ENCODE data around the gene MYCN.

MYCN gene

GRCh38 chr2:15971351-15971750 is 31.0 kb downstream of the MYCN start:
- Histone ChIP-seq H3K36me3 (ENCODE audit: low read length) (no peaks in the 10 kb centered on the region), H3K79me2 (ENCODE audit: insufficient read depth, low read length) (no peaks in the 10 kb centered on the region), H3K27ac (ENCODE audit: low read depth, low read length) (no peak overlapping the region), H3K9ac (ENCODE audit: low read length) (no peak overlapping the region), H3K9me2 (replicated peaks; ENCODE audit: insufficient read depth, low read length) (no peaks in the 10 kb centered on the region), H2AFZ (ENCODE audit: low read depth, low read length, severe bottlenecking) (no peak overlapping the region), H3F3A (ENCODE audit: insufficient read depth) (no peaks in the 10 kb centered on the region), H4K20me1 (ENCODE audit: low read depth, low read length) (no peaks in the 10 kb centered on the region), H3K27me3 (ENCODE audit: low read length) (no peaks in the 10 kb centered on the region), H3K4me3 (ENCODE audit: insufficient read depth, low read length, poor library complexity, severe bottlenecking) (no peak overlapping the region), H3K9me3 (ENCODE audit: insufficient read depth, low read length) (no peaks in the 10 kb centered on the region), H3K4me2 (ENCODE audit: low read depth, low read length, poor library complexity, severe bottlenecking) (no peak overlapping the region)
- TF ChIP-seq EZH2phosphoT487 (conservative IDR thresholded peaks at IDR 0.05; ENCODE audit: low read length) (no peak), CTCF (IDR thresholded peaks at IDR 0.05; ENCODE audit: insufficient read depth, low read length, poor library complexity, severe bottlenecking) (no peak)

GRCh38 chr2:15971831-15972522 is 31.6 kb downstream of the MYCN start:
- no peak overlapping the region for H3K27ac ChIP-seq (ENCODE audit: low read depth, low read length)
- TF ChIP-seq EZH2phosphoT487 (conservative IDR thresholded peaks at IDR 0.05; ENCODE audit: low read length) = no peak
- TF ChIP-seq CTCF (IDR thresholded peaks at IDR 0.05; ENCODE audit: insufficient read depth, low read length, poor library complexity, severe bottlenecking) = no peak
- no peaks in the 10 kb centered on the region for H3K27me3 ChIP-seq (ENCODE audit: low read length)
- H3K4me2 ChIP-seq (ENCODE audit: low read depth, low read length, poor library complexity, severe bottlenecking) = no peak overlapping the region
- H2AFZ ChIP-seq (ENCODE audit: low read depth, low read length, severe bottlenecking) = no peak overlapping the region
- no peaks in the 10 kb centered on the region for H3F3A ChIP-seq (ENCODE audit: insufficient read depth)
- no peaks in the 10 kb centered on the region for H3K9me3 ChIP-seq (ENCODE audit: insufficient read depth, low read length)
- no peak overlapping the region for H3K9ac ChIP-seq (ENCODE audit: low read length)
- H3K9me2 ChIP-seq (replicated peaks; ENCODE audit: insufficient read depth, low read length) = no peaks in the 10 kb centered on the region
- no peaks in the 10 kb centered on the region for H3K36me3 ChIP-seq (ENCODE audit: low read length)
- H3K79me2 ChIP-seq (ENCODE audit: insufficient read depth, low read length) = no peaks in the 10 kb centered on the region
- no peaks in the 10 kb centered on the region for H4K20me1 ChIP-seq (ENCODE audit: low read depth, low read length)
- no peak overlapping the region for H3K4me3 ChIP-seq (ENCODE audit: insufficient read depth, low read length, poor library complexity, severe bottlenecking)

- no peak overlapping the region for H3K4me3 ChIP-seq (ENCODE audit: insufficient read depth, low read length, poor library complexity, severe bottlenecking)
- H3K79me2 ChIP-seq (ENCODE audit: insufficient read depth, low read length) = no peaks in the 10 kb centered on the region
- no peak for TF ChIP-seq CTCF (IDR thresholded peaks at IDR 0.05; ENCODE audit: insufficient read depth, low read length, poor library complexity, severe bottlenecking)
- TF ChIP-seq EZH2phosphoT487 (conservative IDR thresholded peaks at IDR 0.05; ENCODE audit: low read length) = no peak
- no peaks in the 10 kb centered on the region for H3K36me3 ChIP-seq (ENCODE audit: low read length)
- no peak overlapping the region for H2AFZ ChIP-seq (ENCODE audit: low read depth, low read length, severe bottlenecking)
- no peaks in the 10 kb centered on the region for H3F3A ChIP-seq (ENCODE audit: insufficient read depth)
- no peak overlapping the region for H3K4me2 ChIP-seq (ENCODE audit: low read depth, low read length, poor library complexity, severe bottlenecking)
- no peaks in the 10 kb centered on the region for H3K9me2 ChIP-seq (replicated peaks; ENCODE audit: insufficient read depth, low read length)
- no peaks in the 10 kb centered on the region for H3K9me3 ChIP-seq (ENCODE audit: insufficient read depth, low read length)
- no peaks in the 10 kb centered on the region for H4K20me1 ChIP-seq (ENCODE audit: low read depth, low read length)
- H3K9ac ChIP-seq (ENCODE audit: low read length) = no peak overlapping the region
- H3K27ac ChIP-seq (ENCODE audit: low read depth, low read length) = no peak overlapping the region
- H3K27me3 ChIP-seq (ENCODE audit: low read length) = no peaks in the 10 kb centered on the region
Observed at GRCh38 chr2:15973481-15974401, 33.4 kb downstream of the MYCN start.
